Transverse colon (tissue), 4 donors: ENCODE results near the gene ENDOG.

Experiments used
- CTCF ChIP-seq, 5 experiments: fragments of 200-600 bp in 3 of 5; fragments of 450-650 bp in 2 of 5; sonication (generic) in 3 of 5; IDR thresholded peaks; 1 replicate in 2 of 5; 2 replicates in 3 of 5; pipeline ENCODE4 v1.5.1; 2016 to 2017; ENCODE audit warnings: antibody characterized with exemption in 5 of 5, inconsistent platforms in 3 of 5, mild to moderate bottlenecking in 2 of 5, moderate library complexity in 1 of 5
- POLR2AphosphoS5 ChIP-seq, 3 donors: sonication (generic); formaldehyde crosslinking; IDR thresholded peaks; one replicate each; pipeline ENCODE4 v1.6.1; 2016; ENCODE audit warnings: antibody characterized with exemption in 3 of 3

DNA sequence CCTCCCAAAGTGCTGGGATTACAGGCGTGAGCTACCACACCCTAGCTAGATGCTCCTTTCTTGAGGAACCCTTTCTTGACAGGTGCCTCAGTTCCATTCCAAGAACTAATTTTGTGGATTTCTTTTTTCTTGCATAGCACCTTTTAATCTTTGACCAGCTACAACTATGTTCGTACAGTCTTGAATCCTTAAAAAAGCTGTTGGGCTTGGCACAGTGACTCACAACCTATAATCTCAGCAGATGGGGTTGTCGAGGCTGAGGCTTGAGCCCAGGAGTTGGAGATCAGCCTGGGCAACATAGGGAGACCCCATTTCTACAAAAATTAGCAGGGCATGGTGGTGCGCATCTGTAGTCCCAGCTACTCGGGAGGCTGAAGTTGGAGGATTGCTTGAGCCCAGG lies 45.3 kb upstream of the ENDOG start:
- TF ChIP-seq CTCF (IDR thresholded peaks at IDR 0.05) = no peak
- no peak for TF ChIP-seq POLR2AphosphoS5 (IDR thresholded peaks at IDR 0.05)
